NK-92 (cell line): Measurements from ENCODE around the gene SLAIN1.

Source experiments
- DNase-seq: peaks from one replicate; lab custom pipeline; 2025; ENCODE audit not compliant: unreplicated experiment; lab: John Stamatoyannopoulos, UW

SLAIN1 gene

GRCh38 chr13:77714119-77714755, 16.8 kb downstream of the SLAIN1 start:
- DNase-seq: no peak

- DNase-seq: no peak
Observed at GRCh38 chr13:77715233-77715891, 17.9 kb downstream of the SLAIN1 start.

- DNase-seq: no peak
Observed at GRCh38 chr13:77716692-77717091, 19.2 kb downstream of the SLAIN1 start.

GRCh38 chr13:77717508-77717907, 20.0 kb downstream of the SLAIN1 start:
- no peak for DNase-seq

- no peak for DNase-seq
Observed at GRCh38 chr13:77719128-77719527, 21.6 kb downstream of the SLAIN1 start.

- no peak for DNase-seq
Observed at GRCh38 chr13:77720988-77721387, 23.5 kb downstream of the SLAIN1 start.

- DNase-seq: no peak
Observed at GRCh38 chr13:77724092-77724491, 26.6 kb downstream of the SLAIN1 start.

GRCh38 chr13:77725071-77725470, 27.6 kb downstream of the SLAIN1 start:
- no peak for DNase-seq

- no peak for DNase-seq
Observed at GRCh38 chr13:77728265-77729125, 31.0 kb downstream of the SLAIN1 start.

GRCh38 chr13:77729502-77730221, 32.2 kb downstream of the SLAIN1 start:
- DNase-seq: no peak

GRCh38 chr13:77730572-77730971, 33.1 kb downstream of the SLAIN1 start:
- no peak for DNase-seq

GRCh38 chr13:77732287-77732686, 34.8 kb downstream of the SLAIN1 start:
- DNase-seq: no peak

GRCh38 chr13:77733674-77734073, 36.2 kb downstream of the SLAIN1 start:
- no peak for DNase-seq

GRCh38 chr13:77737583-77738200, 40.2 kb downstream of the SLAIN1 start:
- DNase-seq: no peak

GRCh38 chr13:77740097-77740735, 42.7 kb downstream of the SLAIN1 start:
- DNase-seq: no peak

- DNase-seq: no peak
Observed at GRCh38 chr13:77740931-77741596, 43.6 kb downstream of the SLAIN1 start.

- no peak for DNase-seq
Observed at GRCh38 chr13:77741597-77741972, 44.1 kb downstream of the SLAIN1 start.

GRCh38 chr13:77742801-77743200, 45.3 kb downstream of the SLAIN1 start:
- no peak for DNase-seq

GRCh38 chr13:77745784-77746183, 48.3 kb downstream of the SLAIN1 start:
- DNase-seq: no peak

- DNase-seq: no peak
Observed at GRCh38 chr13:77749344-77749880, 51.9 kb downstream of the SLAIN1 start.
